Measurements from ENCODE around the gene GVQW3.

DNA sequence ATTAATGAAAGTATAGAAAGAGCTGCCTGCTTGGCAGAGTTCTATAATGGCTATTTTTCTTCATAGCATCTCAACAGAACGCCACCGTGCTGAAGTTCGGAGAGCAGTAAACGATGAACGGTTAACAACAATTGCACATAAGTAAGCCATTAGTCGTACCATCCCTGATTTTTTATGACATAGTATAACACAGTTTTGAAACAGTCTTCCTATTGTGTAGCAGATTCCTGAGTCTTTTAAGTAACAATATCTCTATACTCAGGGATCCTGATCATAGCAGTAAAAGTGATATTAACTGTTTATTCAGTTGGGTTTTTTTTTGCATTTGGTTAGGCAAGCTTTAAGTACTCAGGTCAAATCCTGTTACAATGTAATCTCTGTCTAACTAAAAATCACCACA, 72.1 kb downstream of the GVQW3 start:
- TF ChIP-seq, protein P1, sequence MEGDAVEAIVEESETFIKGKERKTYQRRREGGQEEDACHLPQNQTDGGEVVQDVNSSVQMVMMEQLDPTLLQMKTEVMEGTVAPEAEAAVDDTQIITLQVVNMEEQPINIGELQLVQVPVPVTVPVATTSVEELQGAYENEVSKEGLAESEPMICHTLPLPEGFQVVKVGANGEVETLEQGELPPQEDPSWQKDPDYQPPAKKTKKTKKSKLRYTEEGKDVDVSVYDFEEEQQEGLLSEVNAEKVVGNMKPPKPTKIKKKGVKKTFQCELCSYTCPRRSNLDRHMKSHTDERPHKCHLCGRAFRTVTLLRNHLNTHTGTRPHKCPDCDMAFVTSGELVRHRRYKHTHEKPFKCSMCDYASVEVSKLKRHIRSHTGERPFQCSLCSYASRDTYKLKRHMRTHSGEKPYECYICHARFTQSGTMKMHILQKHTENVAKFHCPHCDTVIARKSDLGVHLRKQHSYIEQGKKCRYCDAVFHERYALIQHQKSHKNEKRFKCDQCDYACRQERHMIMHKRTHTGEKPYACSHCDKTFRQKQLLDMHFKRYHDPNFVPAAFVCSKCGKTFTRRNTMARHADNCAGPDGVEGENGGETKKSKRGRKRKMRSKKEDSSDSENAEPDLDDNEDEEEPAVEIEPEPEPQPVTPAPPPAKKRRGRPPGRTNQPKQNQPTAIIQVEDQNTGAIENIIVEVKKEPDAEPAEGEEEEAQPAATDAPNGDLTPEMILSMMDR (IDR thresholded peaks at IDR 0.05), result no peak
- TF ChIP-seq POLR2A (IDR thresholded peaks at IDR 0.05) (no peak), POLR2AphosphoS5 (IDR thresholded peaks at IDR 0.05) (no peak)
